ENCODE results near the gene FGGY.

Gene FGGY

DNA sequence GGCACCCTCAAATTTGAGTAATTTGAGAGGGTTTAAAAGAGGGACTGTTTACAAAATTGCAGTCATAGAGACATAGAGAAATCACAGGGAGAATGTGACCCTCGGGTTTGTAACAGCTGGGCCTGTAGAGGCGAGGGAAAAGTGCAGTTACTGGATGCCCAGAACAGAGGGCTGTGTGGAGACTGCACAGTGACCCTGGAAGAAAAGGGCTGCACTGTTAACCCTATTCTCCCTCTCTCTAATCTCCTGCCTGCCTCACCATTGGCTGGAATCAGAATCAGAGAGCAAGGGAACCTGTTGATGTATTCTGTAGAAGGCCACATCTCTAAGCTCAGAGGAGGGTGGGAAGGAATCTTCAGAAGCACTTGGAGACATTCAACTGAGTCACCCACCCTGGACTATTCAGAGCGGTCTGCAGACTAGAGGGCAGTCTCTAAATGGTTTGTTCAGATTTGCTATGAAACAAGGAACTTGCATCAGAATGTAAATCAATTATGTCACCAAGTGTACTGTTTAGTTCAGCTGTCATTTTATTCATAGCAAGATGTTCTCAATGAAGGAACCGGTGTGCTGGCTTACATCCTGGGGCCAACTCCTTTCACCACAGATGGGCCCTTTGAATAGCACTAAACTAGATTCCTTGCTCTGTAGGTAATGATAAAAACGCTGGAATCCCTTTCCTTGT lies 385.6 kb downstream of the FGGY start:
- no peak for DNase-seq (ENCODE audit: low read depth)
- in situ Hi-C loops (cut with HindIII; ENCODE audit: low sequenced_read_pairs): no loop called here
- H3K4me3 ChIP-seq (ENCODE audit: low read depth, low read length): no peak overlapping the region
- TF ChIP-seq, protein P1, sequence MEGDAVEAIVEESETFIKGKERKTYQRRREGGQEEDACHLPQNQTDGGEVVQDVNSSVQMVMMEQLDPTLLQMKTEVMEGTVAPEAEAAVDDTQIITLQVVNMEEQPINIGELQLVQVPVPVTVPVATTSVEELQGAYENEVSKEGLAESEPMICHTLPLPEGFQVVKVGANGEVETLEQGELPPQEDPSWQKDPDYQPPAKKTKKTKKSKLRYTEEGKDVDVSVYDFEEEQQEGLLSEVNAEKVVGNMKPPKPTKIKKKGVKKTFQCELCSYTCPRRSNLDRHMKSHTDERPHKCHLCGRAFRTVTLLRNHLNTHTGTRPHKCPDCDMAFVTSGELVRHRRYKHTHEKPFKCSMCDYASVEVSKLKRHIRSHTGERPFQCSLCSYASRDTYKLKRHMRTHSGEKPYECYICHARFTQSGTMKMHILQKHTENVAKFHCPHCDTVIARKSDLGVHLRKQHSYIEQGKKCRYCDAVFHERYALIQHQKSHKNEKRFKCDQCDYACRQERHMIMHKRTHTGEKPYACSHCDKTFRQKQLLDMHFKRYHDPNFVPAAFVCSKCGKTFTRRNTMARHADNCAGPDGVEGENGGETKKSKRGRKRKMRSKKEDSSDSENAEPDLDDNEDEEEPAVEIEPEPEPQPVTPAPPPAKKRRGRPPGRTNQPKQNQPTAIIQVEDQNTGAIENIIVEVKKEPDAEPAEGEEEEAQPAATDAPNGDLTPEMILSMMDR (IDR thresholded peaks at IDR 0.05; ENCODE audit: low read depth, low read length, missing control alignments): no peak

DNA sequence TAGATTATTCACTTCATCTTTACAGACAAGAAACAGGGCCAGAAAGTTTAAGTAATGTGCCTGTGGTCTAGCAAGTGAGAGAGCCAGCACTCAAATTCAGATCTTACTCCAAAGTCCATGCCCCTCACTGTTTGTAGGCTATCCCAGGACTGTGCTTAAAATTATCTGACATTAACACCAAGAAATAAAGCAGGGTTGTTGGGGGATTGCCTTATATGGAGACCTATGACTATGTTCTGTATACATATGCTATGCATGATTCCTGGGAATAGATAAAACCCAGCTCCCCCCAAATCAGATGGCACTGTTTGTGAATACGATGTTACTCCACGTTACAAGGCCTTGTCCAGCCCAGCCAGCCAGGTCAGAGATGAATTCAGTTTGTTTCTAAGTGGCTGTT lies 386.3 kb downstream of the FGGY start:
- no peak for DNase-seq (ENCODE audit: low read depth)
- TF ChIP-seq, protein P1 (IDR thresholded peaks at IDR 0.05; ENCODE audit: low read depth, low read length, missing control alignments): no peak
- in situ Hi-C loops (cut with HindIII; ENCODE audit: low sequenced_read_pairs): no loop called here
- no peak overlapping the region for H3K4me3 ChIP-seq (ENCODE audit: low read depth, low read length)

DNA sequence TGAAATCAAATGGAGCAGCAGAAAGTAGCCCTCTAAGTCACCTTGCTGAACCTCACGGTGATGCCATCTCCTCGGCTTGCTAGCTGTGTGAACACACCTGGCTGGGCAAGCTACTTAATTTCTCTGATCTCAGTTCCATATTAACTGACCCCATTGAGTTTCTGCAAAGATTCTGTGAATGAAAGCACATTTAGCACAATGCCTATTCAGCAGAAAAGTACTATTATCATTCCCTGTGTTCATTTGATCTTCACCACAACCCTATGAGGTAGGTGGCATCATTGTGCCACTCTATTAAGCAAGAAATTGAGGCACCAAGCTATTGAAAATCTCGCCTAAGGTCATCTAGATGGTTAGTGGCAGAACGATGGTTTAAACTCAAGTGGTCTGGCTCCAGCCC lies 387.8 kb downstream of the FGGY start:
- no peak overlapping the region for H3K4me3 ChIP-seq (ENCODE audit: low read depth, low read length)
- in situ Hi-C loops (cut with HindIII; ENCODE audit: low sequenced_read_pairs): no loop called here

DNA sequence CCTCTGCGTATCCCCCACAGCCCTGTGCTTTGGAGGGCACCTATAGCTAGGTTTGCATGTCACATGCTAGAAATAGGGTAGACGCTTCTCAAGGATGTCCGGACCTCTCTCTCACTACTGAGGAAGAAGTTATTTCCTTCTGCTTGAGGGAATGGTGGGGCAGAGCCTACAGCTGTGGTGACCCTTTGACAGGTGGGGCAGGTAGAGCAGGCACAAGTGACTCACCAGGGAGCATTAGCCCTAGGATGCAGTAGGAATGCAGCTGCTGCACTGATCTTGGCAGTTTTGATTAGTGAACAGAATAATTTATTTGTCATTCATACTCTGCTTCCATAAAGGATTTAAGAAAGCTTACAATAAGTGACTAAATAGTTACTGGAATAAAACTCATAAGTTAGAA lies 388.2 kb downstream of the FGGY start:
- H3K4me3 ChIP-seq (ENCODE audit: low read depth, low read length): no peak overlapping the region
- in situ Hi-C loops (cut with HindIII; ENCODE audit: low sequenced_read_pairs): no loop called here
- TF ChIP-seq, protein P1 (IDR thresholded peaks at IDR 0.05; ENCODE audit: low read depth, low read length, missing control alignments): no peak
- DNase-seq (ENCODE audit: low read depth): no peak

More for the DNA sequence above, 387.8 kb downstream of the FGGY start:
- no peak for DNase-seq (ENCODE audit: low read depth)
- TF ChIP-seq, protein P1 (IDR thresholded peaks at IDR 0.05; ENCODE audit: low read depth, low read length, missing control alignments): no peak

DNA sequence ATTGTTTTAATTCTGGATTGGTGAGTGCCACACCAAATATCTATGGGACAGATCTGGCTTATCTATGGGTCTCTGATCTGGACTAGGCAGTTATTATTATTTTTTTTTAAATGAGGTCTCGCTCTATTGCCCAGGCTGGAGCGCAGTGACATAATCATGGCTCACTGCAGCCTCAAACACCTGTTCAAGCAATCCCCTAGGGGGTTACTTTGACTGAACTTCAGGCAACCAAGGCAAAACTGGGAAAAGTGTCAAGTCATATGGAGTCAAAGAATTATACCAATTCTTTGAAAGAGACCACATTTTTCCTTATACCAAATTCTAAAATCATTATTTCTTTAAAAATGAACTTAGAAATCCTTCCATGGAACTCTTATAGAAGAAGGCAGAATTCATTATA lies 388.8 kb downstream of the FGGY start:
- DNase-seq (ENCODE audit: low read depth): no peak
- in situ Hi-C loops (cut with HindIII; ENCODE audit: low sequenced_read_pairs): no loop called here
- TF ChIP-seq, protein P1 (IDR thresholded peaks at IDR 0.05; ENCODE audit: low read depth, low read length, missing control alignments): no peak
- no peak overlapping the region for H3K4me3 ChIP-seq (ENCODE audit: low read depth, low read length)

DNA sequence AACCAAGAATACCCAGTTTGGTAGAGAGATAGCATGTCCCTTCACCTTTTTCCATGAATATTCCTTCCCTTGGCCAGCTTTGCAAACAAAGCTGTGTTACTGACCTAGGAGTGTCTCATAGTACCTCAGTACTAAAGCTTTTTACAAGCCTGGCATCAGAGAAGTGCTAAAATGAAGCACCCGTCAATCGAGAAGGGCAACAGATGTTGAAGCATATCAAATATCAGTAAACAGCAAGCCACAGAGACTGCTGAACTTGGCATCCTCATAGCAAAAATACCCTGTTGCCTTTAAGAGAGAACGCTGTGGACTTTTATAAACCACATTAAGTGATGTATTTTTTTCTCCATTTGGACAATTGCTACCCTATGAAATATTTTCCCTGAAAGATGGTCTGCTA lies 389.3 kb downstream of the FGGY start:
- no peak overlapping the region for H3K4me3 ChIP-seq (ENCODE audit: low read depth, low read length)
- TF ChIP-seq, protein P1 (IDR thresholded peaks at IDR 0.05; ENCODE audit: low read depth, low read length, missing control alignments): no peak
- DNase-seq (ENCODE audit: low read depth): no peak
- in situ Hi-C loops (cut with HindIII; ENCODE audit: low sequenced_read_pairs): no loop called here
